NCI-H1436 (cell line): ENCODE results near the gene ATXN2.
"Not testable (repeated sequence)": the region's sequence is repeated elsewhere in the genome, so short reads cannot be mapped to it uniquely, and the experiment has no call there.

Experiments used
- DNase-seq: peaks from one replicate; lab custom pipeline; 2025; lab: John Stamatoyannopoulos, UW

ATXN2 gene

DNA sequence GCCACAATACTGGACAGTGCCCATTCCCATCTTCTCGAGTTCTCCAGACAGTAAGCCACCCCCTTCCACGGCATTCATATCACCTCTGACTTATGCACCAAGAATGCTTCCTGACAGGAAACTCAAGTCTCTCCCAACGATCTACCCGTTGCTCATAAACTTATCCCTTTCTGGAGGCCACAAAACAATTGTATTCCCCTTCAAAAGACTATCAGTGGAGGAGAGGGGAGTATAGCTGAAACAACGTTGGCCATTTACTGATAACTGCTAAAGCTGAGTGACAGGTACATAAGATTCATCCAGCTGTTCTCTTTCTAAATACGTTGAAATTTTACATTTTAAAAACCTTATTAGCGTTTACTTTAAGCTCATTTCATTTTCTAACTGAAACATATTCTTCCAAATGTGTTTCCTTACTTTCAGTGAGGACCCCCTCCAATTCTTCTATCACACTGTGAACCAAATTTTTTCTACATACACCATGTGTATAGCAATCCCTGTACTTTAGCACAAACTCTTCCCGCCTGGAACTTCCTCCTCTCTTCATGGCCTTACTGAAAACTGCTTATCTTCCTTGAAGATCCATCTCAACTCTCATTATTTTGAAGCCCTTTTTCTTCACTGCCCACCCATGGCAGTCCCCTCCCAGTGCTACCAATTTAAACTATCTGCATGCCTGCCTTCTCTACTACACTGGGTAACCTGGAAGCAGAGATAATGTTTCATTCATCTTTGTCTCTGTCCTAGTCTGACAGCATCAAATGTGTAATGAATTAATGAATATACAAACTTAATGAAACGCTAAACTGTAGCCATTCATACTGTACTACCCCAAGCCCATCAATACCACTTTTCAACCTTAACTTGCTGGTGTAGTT, 28.8 kb downstream of the ATXN2 start:
- DNase-seq: no peak

DNA sequence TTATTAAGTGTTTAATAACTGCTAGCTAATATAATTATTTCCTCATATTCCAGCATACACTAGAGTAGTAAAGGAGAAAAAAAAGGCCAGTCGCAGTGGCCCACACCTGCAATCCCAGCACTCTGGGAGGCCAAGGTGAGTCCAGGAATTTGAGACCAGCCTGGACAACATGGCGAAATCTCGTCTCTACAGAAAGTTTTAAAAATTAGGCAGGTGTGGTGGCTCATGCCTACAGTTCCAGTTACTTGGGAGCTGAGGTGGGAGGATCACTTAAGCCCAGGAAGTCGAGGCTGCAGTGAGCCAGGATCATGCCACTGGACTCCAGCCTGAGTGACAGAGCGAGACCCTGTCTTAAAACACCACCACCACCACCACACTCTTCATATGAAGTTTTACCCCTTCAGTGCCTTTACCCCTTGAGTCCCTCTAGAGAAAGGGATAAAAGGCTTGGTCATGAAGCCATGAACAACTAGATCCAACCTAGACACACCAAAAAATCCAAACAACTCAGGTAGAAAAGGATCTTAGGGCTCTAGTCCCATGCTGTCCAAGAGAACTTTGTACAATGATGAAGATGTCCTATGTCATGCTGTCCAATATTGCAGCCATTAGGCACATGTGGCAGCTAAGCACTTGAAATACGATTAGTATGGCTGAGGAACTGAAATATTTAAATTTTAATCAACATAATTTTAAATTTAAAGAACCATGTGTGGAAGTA, 29.6 kb downstream of the ATXN2 start:
- DNase-seq: no peak

DNA sequence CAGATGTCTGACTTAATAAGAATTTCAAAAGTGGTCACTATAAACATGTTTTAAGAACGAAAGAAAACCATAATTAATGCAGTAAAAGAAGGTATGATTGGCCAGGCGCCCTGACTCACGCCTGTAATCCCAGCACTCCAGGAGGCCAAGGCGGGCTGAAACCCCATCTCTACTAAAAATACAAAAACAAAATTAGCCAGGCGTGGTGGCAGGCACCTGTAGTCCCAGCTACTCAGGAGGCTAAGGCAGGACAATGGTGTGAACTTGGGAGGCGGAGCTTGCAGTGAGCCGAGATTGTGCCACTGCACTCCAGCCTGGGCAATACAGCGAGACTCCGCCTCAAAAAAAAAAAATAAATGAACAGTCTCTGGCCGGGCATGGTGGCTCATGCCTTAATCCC, 38.3 kb downstream of the ATXN2 start:
- not testable (repeated sequence) for DNase-seq

DNA sequence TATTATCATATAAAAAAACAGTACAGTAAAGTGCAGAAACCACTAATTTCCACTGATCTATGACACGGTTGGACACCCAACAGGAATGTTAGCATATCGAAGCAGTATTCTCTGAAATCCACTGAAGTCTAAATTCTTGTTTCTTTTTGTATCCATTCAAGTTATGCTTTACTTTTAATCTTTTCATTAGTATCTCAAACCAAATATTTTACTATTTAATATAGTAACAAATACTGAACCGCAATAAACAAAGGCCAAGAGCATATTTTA, 41.1 kb downstream of the ATXN2 start:
- DNase-seq: no peak

DNA sequence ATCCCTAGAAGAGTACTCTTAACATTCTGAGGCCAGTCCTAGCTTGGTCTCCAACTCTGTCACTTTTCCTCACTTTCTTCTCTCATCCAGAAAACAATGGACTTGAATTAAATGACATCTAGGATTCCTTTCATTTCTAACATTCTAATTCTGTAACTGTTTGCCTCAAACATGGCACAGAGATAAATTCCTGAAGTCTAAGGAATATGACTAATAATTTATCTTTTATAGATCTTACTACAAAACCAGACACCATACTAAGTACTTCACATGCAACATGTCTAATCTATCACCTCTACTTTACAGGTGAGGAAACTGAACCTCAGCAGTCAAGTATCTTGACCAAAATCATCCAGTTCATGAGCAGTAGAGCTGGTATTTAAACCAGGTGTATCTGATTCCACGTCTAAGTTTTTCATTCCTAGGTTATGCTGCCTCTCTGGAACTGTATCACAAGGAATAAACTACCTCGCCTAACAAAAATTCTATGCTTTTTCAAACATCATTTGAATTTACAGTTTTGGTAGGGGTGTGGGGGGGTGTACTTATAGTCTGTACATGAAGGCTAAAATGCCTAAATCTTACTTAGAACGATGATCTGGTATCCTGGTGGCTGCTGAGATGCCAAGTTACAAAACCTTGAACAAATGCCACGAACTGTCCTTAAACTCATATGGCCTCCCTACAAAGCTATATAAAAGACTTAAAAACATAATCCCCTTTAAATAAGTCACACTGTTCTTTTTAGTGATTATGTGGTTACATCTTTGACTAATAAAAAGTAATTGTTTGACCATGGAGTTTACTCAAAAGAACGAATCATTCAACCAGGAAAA, 41.6 kb downstream of the ATXN2 start:
- DNase-seq: no peak

DNA sequence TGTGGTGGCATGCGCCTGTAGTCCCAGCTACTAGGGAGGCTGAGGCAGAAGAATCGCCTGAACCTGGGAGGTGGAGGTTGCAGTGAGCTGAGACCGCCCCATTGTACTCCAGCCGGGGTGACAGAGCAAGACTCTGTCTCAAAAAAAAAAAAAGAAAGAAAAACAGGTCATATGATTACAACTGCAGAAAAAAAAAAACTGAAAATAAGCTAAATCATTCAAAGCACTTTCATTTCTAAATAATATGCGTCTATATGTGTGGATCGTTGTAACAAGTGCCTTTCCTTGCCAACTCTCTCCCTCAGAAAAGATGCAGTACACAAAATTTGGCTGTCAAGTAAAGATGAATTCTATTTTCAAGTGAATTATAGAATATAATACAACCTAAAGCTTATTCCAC, 42.4 kb downstream of the ATXN2 start:
- no peak for DNase-seq

DNA sequence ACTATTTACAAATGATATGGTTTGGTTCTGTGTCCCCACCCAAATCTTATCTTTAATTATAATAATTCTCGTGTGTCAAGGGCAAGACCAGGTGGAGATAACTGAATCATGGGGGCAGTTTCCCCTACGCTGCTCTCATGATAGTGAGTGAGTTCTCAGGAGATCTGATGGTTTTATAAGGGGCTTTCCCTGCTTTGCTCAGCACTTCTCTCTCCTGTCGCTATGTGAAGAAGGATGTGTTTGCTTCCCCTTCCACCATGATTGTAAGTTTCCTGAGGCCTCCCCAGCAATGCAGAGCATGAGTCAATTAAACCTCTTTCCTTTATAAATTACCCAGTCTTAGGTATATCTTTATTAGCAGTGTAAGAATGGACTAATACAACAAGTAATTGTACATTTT, 43.8 kb downstream of the ATXN2 start:
- not testable (repeated sequence) for DNase-seq

DNA sequence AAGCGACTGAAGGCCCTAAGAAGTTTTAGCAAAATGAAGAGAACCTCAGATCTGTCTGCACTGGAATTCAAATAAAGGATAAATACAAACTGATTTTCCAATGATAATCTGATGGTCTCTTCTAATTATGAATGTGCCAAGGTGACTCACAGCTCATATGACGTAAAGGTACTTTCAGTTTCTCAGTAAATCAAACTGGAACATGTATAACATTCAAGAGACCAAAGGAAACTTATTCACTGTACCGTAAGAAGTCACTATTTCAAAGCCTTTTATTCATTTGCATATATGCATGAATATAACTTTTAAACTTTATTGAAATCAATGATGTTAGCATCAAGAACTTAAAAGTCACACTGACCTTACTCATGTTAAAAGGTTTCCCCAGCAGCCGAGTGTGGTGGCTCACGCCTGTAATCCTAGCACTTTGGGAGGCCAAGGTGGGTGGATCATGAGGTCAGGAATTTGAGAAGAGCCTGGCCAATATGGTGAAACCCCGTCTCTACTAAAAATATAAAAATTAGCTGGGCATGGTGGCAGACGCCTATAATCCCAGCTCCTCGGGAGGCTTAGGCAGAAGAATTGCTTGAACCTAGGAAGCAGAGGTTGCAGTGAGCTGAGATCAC, 52.2 kb downstream of the ATXN2 start:
- DNase-seq: no peak

DNA sequence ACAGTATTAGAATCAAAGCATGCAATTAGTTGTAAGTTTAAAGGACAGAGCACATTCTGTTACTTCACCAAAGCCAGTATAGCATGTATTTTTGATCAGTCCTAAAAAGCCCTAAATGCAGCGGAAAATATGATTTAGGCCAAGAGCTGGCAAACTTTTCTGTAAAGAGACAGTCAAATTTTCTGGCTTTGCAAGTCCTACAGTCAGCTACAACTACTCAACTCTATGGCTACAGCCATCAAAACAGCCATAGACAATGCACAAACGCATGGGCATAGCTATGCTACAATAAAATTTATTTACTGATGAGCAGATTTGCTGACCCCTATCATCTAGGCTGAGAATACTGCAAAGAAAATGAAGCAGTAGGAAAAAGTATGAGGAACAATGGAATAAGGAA, 52.9 kb downstream of the ATXN2 start:
- no peak for DNase-seq

DNA sequence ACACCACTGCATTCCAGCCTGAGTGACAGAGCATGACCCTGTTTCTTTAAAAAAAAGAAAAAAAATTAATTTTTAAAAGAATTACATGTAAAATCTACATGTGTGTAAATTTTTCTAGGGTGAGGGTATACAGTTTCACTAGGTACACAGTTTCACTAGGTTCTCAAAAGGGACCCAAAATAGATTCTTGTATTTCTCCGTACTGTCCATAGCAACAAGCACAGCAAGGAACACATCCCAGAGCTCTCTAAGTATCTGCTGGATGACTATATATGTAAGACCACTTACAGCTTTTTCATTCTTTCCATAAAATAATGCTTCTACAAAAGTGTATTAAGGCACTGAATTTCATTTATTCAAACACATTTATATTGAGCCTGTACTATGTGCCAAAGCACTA, 55.1 kb downstream of the ATXN2 start:
- no peak for DNase-seq

DNA sequence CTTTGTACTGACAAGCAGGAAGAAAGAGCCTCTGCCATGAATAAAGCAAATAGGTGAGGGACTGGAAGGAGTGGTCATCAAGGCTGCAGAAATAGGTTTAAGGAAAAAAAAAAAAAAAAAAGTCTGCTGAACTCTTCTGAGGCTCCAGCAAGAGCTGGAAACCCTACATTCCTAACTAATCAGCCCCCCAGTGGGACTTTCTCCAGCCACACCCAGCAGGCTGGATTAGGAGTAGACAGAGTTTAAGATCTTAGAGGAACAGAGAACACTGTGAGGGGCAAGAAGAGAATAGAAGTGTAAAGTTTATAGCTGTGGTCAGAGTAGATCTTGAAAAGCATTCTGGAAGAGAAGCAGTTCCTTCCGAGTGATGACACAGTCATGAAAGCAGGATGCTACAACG, 66.4 kb downstream of the ATXN2 start:
- DNase-seq: no peak

DNA sequence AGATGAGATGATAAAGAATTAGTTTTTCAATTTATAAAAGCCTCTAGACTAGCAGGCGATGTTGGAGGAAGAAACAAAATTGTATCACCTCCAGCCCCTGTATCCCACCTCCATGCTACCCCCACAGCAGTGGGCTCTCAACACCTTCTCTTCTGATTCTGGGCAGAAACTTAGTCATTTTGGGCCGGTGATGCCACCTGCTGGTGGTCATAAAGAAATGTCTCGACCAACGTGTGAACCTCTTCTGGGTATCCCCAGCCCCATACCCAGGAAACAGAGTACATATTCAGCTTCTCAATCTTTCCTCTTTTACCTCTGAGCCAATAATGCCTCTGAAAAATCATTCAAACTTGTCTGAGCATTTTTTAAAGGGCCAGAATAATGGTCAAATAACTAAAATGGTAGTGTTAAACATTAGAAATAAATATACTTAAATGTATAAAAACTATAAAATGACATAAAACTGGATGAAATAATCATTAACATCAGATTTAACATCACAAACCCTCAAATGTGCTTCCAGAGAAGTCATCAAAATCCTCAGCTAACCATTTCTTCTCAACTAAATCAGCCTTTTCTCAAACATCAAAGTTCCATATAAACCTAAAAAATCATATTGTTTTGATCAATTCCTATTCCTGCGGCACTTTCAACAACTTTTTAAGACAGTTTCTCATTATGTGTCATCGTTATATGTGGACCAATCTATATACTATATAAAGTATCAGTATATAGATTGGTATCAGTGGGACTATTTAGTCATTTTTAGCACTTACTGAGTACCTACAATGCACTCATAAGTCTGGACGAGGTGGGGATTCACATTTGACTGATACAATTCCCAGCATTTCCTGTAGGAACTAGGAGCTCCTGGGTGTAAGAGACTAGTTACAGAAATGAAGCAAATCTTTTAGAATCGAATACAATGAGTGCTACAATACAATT, 69.4 kb downstream of the ATXN2 start:
- peak; percentile 0 for DNase-seq

DNA sequence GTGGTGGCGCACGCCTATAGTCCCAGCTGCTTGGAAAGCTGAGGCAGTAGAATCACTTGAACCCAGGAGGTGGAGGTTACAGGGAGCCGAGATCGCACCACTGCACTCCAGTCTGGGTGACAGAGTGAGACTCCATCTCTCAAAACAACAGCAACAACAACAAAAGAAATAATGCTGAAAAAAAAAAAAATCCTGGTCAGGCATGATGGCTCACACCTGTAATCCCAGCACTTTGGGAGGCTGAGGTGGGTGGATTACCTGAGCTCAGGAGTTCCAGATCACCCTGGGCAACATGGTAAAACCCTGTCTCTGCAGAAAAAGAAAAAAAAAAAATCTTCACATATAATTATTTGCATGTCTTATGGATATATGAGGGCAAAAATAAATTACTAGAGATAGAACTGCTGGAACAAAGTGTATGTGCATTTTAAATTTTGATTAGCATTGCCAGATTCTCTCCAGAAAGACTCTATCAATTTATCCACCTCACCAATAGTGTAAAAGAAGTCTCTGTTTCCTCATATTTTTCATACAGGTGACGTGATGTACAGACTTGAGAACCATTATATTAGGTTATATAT, 75.4 kb downstream of the ATXN2 start:
- no peak for DNase-seq

DNA sequence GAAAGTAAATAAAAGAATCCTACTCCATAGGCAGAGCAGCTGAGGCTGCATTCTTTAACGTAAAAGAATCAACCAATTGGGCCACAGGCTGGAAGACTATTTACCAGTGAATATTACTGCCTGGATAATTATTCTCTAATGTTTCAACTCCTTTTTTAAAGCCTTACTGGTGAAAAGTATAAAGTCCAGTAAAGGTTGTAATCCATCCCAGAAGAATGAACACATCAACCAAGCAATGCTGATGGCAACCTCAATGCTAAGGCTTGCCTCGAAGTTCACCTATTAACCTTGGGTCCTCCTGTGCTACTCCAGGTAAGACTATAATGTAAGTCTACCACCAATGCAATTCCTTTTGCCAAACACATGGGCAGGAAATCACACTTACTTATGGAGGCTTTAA, 77.3 kb downstream of the ATXN2 start:
- no peak for DNase-seq

DNA sequence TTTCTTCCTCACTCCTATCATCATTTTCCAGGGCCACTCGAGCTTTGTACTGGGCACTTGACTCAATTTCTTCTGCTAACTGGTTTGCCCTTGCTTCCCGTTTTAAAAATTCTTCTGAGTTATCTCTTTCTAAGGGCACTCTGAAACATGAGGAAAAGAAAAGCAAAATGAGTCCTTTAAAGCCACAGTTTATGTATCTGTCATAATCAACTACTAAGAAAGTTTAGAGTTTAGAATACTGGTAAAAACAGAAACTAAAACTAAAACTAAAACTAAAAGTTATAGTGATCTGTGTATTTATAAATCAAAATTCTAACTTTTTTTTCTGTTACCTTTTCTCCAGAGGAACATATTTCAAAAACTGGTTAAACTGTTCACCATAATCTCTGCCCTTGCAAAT, 79.2 kb downstream of the ATXN2 start:
- DNase-seq: no peak

DNA sequence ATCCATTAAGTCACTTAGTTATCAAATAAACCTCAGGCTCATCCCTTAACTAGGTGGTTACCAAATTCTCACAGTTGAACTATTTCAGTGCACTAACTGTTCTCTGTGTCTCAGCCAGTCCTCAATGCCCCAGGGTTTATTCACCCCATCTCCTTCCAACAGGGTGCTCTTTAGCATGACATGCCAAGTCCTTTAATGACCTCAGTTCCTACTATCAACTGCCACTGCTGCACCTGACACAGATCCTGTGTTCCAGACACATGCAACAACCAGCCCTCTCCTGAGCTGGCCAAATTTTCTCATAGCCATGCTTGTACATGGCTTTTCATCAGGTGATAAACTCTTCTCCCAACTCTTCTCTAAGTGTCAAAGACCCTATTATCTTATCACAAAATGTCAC, 80.0 kb downstream of the ATXN2 start:
- no peak for DNase-seq

DNA sequence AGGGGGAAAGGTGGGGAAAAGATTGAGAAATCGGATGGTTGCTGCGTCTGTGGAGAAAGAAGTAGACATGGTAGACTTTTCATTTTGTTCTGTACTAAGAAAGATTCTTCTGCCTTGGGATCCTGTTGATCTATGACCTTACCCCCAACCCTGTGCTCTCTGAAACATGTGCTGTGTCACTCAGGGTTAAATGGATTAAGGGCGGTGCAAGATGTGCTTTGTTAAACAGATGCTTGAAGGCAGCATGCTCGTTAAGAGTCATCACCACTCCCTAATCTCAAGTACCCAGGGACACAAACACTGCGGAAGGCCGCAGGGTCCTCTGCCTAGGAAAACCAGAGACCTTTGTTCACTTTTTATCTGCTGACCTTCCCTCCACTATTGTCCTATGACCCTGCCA, 91.4 kb downstream of the ATXN2 start:
- DNase-seq: not testable (repeated sequence)

DNA sequence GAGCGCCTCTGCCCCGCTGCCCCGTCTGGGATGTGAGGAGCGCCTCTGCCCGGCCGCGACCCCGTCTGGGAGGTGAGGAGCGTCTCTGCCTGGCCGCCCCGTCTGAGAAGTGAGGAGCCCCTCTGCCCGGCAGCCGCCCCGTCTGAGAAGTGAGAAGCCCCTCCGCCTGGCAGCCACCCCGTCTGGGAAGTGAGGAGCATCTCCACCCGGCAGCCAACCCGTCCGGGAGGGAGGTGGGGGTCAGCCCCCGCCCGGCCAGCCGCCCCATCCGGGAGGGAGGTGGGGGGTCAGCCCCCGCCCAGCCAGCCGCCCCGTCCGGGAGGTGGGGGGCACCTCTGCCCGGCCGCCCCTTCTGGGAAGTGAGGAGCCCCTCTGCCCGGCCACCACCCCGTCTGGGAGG, 91.9 kb downstream of the ATXN2 start:
- DNase-seq: not testable (repeated sequence)

DNA sequence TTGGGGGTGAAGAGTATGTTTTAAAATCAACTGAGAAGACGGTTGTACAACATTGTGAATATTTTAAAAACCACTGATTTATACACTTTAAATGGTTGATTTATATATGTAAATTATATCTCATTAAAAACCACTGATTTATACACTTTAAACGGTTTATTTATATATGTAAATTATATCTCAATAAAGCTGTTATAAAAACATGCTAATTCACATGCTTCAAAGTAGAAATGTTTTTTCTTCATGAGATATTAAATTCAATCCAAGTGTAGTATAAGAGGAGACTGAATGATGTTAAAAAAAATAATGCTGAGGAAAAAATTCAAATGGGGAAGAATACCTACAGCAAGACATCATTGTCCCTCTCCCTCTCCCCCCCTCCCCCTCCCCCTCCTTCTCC, 92.9 kb downstream of the ATXN2 start:
- no peak for DNase-seq

DNA sequence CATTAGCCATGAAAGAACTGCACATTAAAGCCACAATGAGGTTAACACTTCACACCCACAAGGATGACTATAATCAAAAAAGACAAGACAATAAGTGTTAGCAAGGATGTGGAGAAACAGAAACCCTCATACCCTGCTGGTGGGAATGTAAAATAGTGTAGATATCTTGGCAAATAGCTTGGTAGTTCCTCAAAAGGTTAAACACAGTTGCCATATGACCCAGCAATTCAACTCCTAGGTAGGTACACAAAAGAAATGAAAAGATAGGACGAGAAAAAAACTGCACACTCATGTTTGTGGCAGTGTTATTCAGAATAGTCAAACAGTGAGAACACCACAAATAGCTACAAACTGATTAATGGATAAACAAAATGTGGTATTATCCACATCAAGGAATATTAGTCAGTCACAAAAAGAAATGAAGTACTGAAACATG, 93.5 kb downstream of the ATXN2 start:
- no peak for DNase-seq

DNA sequence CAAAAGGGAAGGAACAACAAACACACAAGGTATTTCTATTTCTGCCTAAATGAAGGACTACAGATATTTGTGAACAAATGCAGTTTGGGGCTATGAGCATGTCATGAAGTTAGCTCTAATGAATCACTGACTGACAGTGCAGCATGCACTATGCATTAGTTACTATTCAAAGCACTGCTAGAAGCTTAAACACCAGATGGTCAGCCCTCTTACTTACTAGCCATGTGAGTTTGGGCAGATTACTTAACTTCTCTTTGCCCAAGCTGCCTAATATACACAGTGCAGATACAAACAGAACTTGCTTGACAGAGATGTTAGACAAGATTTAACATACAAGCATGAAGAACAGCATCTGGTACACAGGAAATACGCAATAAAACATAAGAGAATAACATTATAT, 96.0 kb downstream of the ATXN2 start:
- no peak for DNase-seq
